GM21717 (cell line): ENCODE data around the gene OTUB1.

ENCODE experiments used
- ATAC-seq: cut with Tn5 transposase; IDR thresholded peaks from one replicate; pipeline ENCODE4 v1.9.1; 2021; ENCODE audit warnings: mild to moderate bottlenecking, moderate library complexity; ENCODE audit not compliant: unreplicated experiment

OTUB1 gene

GRCh38 chr11:64022125-64022784 lies 36.0 kb downstream of the OTUB1 start:
- ATAC-seq, result no peak

- ATAC-seq, result no peak
Measured at GRCh38 chr11:64023712-64024710, 37.8 kb downstream of the OTUB1 start.

- ATAC-seq, result no peak
Measured at GRCh38 chr11:64025205-64025604, 39.0 kb downstream of the OTUB1 start.

GRCh38 chr11:64026575-64027205 lies 40.5 kb downstream of the OTUB1 start:
- ATAC-seq, result no peak

- no peak for ATAC-seq
Measured at GRCh38 chr11:64027651-64028397, 41.6 kb downstream of the OTUB1 start.

GRCh38 chr11:64028398-64029115 lies 42.3 kb downstream of the OTUB1 start:
- ATAC-seq, result no peak

- ATAC-seq, result no peak
Measured at GRCh38 chr11:64029773-64030172, 43.5 kb downstream of the OTUB1 start.

GRCh38 chr11:64031001-64031400 lies 44.8 kb downstream of the OTUB1 start:
- no peak for ATAC-seq

GRCh38 chr11:64032050-64032449 lies 45.8 kb downstream of the OTUB1 start:
- no peak for ATAC-seq

GRCh38 chr11:64034411-64034811 lies 48.2 kb downstream of the OTUB1 start:
- ATAC-seq, result no peak

GRCh38 chr11:64035081-64035524 lies 48.9 kb downstream of the OTUB1 start:
- ATAC-seq, result no peak

GRCh38 chr11:64035576-64035975 lies 49.3 kb downstream of the OTUB1 start, which contains the start of gene FLRT1:
FLRT1 (plus strand) TSS chr11:64035931; CDS start chr11:64116268, 80,337 bp downstream.
- ATAC-seq, result no peak

GRCh38 chr11:64036087-64037026 lies 50.1 kb downstream of the OTUB1 start:
- ATAC-seq, result no peak

GRCh38 chr11:64037027-64037634 lies 50.9 kb downstream of the OTUB1 start:
- ATAC-seq, result no peak

GRCh38 chr11:64038500-64038899 lies 52.3 kb downstream of the OTUB1 start:
- ATAC-seq, result no peak

- no peak for ATAC-seq
Measured at GRCh38 chr11:64039012-64039665, 52.9 kb downstream of the OTUB1 start.

- no peak for ATAC-seq
Measured at GRCh38 chr11:64040684-64041322, 54.6 kb downstream of the OTUB1 start.
